Left ventricle myocardium superior (tissue), 1 donor: Measurements from ENCODE around the gene CMSS1. TPM values are rescaled to one million over a fixed set of nuclear protein-coding genes. Genes with fewer than 3 reads are reported as not detected.
A peak's percentile ranks its signal among the peaks of the same experiment; 100 is the strongest.

ENCODE experiments used
- ATAC-seq: fragments of 200-7000 bp; cut with Tn5 transposase; one replicate; pipeline ENCODE4 v1.9.1; 2020; ENCODE audit warnings: mild to moderate bottlenecking, moderate library complexity
- DNase-seq: peaks from one replicate; pipeline ENCODE4 v3.0.0-alpha.2; 2020
- intact Hi-C: fragments of 100-400 bp; cut with micrococcal nuclease; formaldehyde crosslinking; loops from one replicate; pipeline ENCODE4 v1.11.0; 2022
- total RNA-seq: library from RNA; stranded (reverse); fragmentation: NEBNext Ultra II Directional; extraction: Animal tissue kit (Norgen Biotek cat#: 25700); gene quantifications from one replicate; pipeline ENCODE4 v1.2.1, GENCODE V29; 2021
- donor health status: DM: no; HTN: yes; CAD: no; lungs with severe emphysema.

Gene CMSS1
- total RNA-seq, 1 donor from 2014 or later: 34.5 TPM

- DNase-seq (no peak), ATAC-seq (no peak)
- intact Hi-C loops: no loop called here
These were observed 74.1 kb downstream of the CMSS1 start for GRCh38 chr3:99891610-99892285.

- ATAC-seq: no peak
- intact Hi-C loops: no loop called here
These were observed 74.7 kb downstream of the CMSS1 start for GRCh38 chr3:99892332-99892731.

GRCh38 chr3:99895131-99895696 lies 77.6 kb downstream of the CMSS1 start:
- DNase-seq (no peak), ATAC-seq (peak; percentile 22)
- intact Hi-C loops: no loop called here

More at GRCh38 chr3:99892332-99892731, 74.7 kb downstream of the CMSS1 start:
- no peak for DNase-seq

GRCh38 chr3:99895703-99896441 lies 78.2 kb downstream of the CMSS1 start:
- DNase-seq (no peak), ATAC-seq (peak; percentile 58)

GRCh38 chr3:99896482-99896881 lies 78.8 kb downstream of the CMSS1 start:
- intact Hi-C loops: no loop called here
- DNase-seq: no peak
- no peak for ATAC-seq

More at GRCh38 chr3:99895703-99896441, 78.2 kb downstream of the CMSS1 start:
- intact Hi-C loops: no loop called here

GRCh38 chr3:99899603-99900002 lies 81.9 kb downstream of the CMSS1 start:
- DNase-seq: no peak
- intact Hi-C loops: no loop called here
- no peak for ATAC-seq

GRCh38 chr3:99900248-99900647 lies 82.6 kb downstream of the CMSS1 start:
- intact Hi-C loops: no loop called here
- DNase-seq (no peak), ATAC-seq (no peak)

- intact Hi-C loops: no loop called here
- no peak for DNase-seq
- peak; percentile 48 for ATAC-seq
These were observed 83.7 kb downstream of the CMSS1 start for GRCh38 chr3:99901200-99901926.

GRCh38 chr3:99902091-99902490 lies 84.4 kb downstream of the CMSS1 start:
- intact Hi-C loops: no loop called here
- ATAC-seq (no peak), DNase-seq (no peak)

- ATAC-seq (no peak), DNase-seq (no peak)
- intact Hi-C loops: no loop called here
These were observed 86.2 kb downstream of the CMSS1 start for GRCh38 chr3:99903869-99904268.

- DNase-seq (no peak), ATAC-seq (no peak)
- intact Hi-C loops: no loop called here
These were observed 90.4 kb downstream of the CMSS1 start for GRCh38 chr3:99907959-99908544.

- ATAC-seq: no peak
- intact Hi-C loops: no loop called here
- no peak for DNase-seq
These were observed 92.2 kb downstream of the CMSS1 start for GRCh38 chr3:99909714-99910495.

- intact Hi-C loops: no loop called here
- DNase-seq (no peak), ATAC-seq (peak; percentile 15)
These were observed 93.2 kb downstream of the CMSS1 start for GRCh38 chr3:99910752-99911290.

- intact Hi-C loops: no loop called here
- ATAC-seq (no peak), DNase-seq (no peak)
These were observed 93.8 kb downstream of the CMSS1 start for GRCh38 chr3:99911433-99911832.

- intact Hi-C loops: no loop called here
- ATAC-seq: no peak
- no peak for DNase-seq
These were observed 98.3 kb downstream of the CMSS1 start for GRCh38 chr3:99915906-99916432.

GRCh38 chr3:99918715-99919114 lies 101.1 kb downstream of the CMSS1 start:
- DNase-seq: no peak
- intact Hi-C loops: no loop called here
- no peak for ATAC-seq

GRCh38 chr3:99919694-99920093 lies 102.0 kb downstream of the CMSS1 start:
- no peak for ATAC-seq
- DNase-seq: no peak
- intact Hi-C loops: no loop called here
